ENCODE measurements around the gene PPDPF.

DNA sequence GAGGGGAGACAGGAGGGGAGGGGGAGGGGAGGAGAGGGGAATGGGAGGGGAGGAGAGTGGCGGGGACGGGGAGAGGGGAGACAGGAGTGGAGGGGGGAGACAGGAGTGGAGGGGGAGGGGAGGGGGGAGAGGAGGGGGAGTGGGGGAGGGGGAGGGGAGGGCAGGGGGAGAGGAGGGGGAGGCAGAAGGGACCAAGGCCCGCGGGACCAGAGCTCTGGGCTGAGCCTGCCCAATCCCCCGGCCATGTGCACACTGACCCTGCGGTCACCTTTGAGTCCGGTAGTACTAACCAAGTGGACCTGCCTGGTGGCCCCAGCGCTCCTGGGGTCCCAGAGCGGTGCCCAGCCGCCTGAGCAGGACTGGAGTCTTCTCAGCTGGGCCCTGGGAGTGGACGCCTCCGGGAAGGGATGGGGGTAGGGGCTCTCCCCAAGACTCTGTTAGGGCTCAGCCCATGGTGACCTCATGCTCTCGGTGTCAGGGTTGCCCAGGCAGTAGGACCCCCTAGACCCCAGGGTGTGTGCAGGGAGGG is 47.6 kb upstream of the PPDPF start:
- TF ChIP-seq, protein P1, sequence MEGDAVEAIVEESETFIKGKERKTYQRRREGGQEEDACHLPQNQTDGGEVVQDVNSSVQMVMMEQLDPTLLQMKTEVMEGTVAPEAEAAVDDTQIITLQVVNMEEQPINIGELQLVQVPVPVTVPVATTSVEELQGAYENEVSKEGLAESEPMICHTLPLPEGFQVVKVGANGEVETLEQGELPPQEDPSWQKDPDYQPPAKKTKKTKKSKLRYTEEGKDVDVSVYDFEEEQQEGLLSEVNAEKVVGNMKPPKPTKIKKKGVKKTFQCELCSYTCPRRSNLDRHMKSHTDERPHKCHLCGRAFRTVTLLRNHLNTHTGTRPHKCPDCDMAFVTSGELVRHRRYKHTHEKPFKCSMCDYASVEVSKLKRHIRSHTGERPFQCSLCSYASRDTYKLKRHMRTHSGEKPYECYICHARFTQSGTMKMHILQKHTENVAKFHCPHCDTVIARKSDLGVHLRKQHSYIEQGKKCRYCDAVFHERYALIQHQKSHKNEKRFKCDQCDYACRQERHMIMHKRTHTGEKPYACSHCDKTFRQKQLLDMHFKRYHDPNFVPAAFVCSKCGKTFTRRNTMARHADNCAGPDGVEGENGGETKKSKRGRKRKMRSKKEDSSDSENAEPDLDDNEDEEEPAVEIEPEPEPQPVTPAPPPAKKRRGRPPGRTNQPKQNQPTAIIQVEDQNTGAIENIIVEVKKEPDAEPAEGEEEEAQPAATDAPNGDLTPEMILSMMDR (IDR thresholded peaks at IDR 0.05), result no peak
- no peak for TF ChIP-seq EZH2 (IDR thresholded peaks at IDR 0.05; ENCODE audit: borderline replicate concordance, insufficient read depth, low read depth, low read length, poor library complexity, severe bottlenecking)

Data from B cell (primary cell).